ENCODE results near the gene AGBL5.

The AGBL5 gene

DNA sequence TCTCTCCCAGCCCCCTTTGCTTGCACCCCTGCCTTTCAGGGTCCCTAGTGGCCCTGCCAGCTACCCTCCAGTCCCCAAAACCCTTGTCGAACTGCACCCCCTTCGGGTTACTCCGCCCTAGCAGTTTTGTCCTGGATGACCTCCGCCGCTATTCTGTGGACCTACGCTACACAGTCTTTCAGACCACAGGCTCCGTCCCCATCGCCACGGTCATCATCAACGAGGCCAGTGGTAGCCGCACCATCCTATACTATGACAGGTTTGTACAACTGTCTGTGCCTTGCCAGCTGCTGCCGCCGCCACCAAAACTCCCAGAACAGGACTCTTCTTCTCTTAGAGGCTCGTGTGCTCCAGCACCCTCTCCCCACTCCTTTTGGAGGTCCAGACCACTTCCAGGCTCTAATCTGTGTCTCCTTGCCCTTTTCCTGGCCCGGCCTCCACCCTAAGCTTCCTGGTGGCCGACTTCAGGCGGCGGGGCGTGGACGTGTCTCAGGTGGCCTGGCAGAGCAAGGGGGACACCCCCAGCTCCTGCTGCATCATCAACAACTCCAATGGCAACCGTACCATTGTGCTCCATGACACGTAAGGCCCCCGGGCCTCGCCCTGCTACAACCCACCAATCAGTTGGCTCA lies 43.0 kb downstream of the AGBL5 start:
- TF ChIP-seq, protein P1, sequence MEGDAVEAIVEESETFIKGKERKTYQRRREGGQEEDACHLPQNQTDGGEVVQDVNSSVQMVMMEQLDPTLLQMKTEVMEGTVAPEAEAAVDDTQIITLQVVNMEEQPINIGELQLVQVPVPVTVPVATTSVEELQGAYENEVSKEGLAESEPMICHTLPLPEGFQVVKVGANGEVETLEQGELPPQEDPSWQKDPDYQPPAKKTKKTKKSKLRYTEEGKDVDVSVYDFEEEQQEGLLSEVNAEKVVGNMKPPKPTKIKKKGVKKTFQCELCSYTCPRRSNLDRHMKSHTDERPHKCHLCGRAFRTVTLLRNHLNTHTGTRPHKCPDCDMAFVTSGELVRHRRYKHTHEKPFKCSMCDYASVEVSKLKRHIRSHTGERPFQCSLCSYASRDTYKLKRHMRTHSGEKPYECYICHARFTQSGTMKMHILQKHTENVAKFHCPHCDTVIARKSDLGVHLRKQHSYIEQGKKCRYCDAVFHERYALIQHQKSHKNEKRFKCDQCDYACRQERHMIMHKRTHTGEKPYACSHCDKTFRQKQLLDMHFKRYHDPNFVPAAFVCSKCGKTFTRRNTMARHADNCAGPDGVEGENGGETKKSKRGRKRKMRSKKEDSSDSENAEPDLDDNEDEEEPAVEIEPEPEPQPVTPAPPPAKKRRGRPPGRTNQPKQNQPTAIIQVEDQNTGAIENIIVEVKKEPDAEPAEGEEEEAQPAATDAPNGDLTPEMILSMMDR (IDR thresholded peaks at IDR 0.05; ENCODE audit: low read depth, low read length), result no peak
- no peak for DNase-seq
- Histone ChIP-seq H3K27me3 (no peaks in the 10 kb centered on the region), H3K9me3 (no peaks in the 10 kb centered on the region), H3K4me1 (peaks cover 6% of the 10 kb centered on the region), H3K36me3 (no peaks in the 10 kb centered on the region), H3K4me3 (ENCODE audit: low read depth, low read length) (no peak overlapping the region)

DNA sequence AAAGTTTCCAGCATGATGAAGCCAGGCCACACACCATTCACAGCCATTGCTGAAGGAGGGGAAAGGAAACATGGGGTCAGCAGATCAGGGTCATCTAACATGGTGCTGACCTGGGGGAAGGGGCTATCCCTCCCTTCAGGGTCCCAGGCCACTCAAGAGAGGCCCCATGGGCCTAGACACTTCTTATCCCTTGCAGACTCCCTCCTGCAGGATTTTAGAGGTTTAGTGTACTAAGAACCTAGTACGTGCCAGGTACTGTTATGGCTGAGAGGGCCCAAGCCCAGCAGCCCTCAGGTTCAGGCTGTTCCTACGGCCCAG lies 43.9 kb downstream of the AGBL5 start:
- no peak for DNase-seq
- no peaks in the 10 kb centered on the region for H3K27me3 ChIP-seq
- TF ChIP-seq, protein P1 (IDR thresholded peaks at IDR 0.05; ENCODE audit: low read depth, low read length), result no peak
- no peaks in the 10 kb centered on the region for H3K9me3 ChIP-seq
- H3K4me3 ChIP-seq (ENCODE audit: low read depth, low read length), result no peak overlapping the region
- no peaks in the 10 kb centered on the region for H3K36me3 ChIP-seq
- peaks cover 6% of the 10 kb centered on the region for H3K4me1 ChIP-seq

DNA sequence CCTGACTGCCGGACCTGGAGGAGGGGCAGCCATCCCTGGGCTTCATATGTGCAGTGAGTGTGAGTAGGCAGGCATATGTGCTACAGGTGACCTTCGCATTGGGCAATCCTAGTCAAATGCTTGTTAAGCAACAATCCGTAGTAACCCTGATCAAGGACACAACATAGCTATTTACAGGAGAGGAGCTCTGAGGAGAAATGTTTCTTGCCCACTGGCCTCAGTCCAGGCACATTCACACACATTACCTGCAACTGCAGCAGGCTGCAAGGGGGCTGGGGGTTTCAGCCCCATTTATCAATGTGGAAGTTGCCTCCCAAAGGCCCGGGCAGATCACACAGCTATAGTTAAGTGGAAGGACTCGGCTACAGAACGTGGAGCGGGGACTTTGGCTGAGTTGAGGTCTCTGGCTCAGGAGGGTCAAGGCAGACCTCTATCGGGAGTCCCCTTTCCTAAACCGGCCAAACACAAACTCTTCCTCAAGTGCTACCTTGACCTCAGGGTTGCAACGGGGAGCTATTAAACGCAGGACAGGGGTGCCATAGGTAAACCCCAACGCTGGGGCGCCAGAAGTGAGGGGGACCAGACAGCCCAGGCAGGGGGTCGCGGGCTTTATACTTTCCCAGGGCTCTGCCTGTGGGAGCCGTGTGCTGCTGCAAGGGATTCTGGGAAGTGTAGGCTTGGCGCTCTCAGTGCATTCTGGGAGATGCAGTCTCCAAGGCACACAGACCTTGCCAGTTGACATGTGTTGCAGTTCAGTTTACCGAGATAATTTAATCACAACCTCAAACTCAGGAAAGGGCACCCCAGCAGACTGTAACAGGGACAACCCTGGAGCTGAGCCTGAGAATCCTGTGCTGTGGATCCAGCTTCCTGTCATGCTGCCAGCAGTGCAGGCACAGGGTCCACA lies 44.5 kb downstream of the AGBL5 start:
- peak; percentile 82 for DNase-seq

DNA sequence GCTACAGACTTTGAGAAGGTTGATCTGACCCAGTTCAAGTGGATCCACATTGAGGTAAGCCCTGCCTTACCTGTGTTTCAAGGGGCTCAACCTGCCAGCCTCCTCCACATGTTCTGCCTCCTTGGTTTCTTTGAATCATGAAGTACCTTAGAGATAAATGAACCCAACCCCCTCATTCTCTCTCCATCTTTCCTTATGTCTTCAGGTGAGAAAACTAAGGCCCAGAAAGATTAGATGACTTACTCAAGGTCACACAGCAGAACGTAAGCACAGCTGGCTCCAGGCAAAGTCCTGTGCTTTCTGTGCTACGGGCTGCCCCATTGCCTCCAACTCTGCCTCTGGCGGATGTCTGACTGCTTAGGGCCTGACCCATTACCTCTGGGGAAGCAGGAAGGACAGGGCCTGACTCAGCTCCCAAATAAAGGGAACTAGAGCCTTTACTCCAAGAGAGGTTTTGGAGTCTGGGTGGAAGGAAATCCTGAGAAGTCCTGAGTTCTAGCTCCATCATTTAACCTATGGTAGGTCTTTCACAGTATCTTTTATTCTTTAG lies 45.4 kb downstream of the AGBL5 start:
- Histone ChIP-seq H3K9me3 (no peaks in the 10 kb centered on the region), H3K4me1 (peaks cover 6% of the 10 kb centered on the region), H3K4me3 (ENCODE audit: low read depth, low read length) (no peak overlapping the region), H3K36me3 (no peaks in the 10 kb centered on the region), H3K27me3 (no peaks in the 10 kb centered on the region)
- no peak for DNase-seq
- TF ChIP-seq, protein P1 (IDR thresholded peaks at IDR 0.05; ENCODE audit: low read depth, low read length), result no peak

More for the DNA sequence above, 44.5 kb downstream of the AGBL5 start:
- Histone ChIP-seq H3K27me3 (no peaks in the 10 kb centered on the region), H3K9me3 (no peaks in the 10 kb centered on the region), H3K4me1 (peaks cover 6% of the 10 kb centered on the region), H3K36me3 (no peaks in the 10 kb centered on the region), H3K4me3 (ENCODE audit: low read depth, low read length) (peak overlapping the region; percentile 65)
- TF ChIP-seq, protein P1 (IDR thresholded peaks at IDR 0.05; ENCODE audit: low read depth, low read length), result no peak

DNA sequence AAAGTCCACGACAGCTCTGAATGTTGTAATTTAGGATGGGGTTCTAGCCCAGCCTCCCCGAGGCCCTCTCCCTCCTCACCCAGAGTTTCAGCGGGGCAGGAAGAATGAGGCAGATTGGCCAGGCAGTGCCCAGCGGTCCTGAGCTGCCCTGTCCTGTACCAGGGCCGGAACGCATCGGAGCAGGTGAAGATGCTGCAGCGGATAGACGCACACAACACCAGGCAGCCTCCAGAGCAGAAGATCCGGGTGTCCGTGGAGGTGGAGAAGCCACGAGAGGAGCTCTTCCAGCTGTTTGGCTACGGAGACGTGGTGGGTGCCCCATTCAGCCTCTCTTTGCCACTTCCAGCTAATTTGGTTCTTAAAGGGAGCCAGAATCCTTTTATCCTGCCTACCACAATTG lies 45.9 kb downstream of the AGBL5 start:
- Histone ChIP-seq H3K4me3 (ENCODE audit: low read depth, low read length) (no peak overlapping the region), H3K4me1 (peaks cover 6% of the 10 kb centered on the region), H3K9me3 (no peaks in the 10 kb centered on the region), H3K36me3 (no peaks in the 10 kb centered on the region), H3K27me3 (no peaks in the 10 kb centered on the region)
- no peak for DNase-seq
- TF ChIP-seq, protein P1 (IDR thresholded peaks at IDR 0.05; ENCODE audit: low read depth, low read length), result no peak

Measured in BE2C (cell line).